Caki2 (cell line): ENCODE results near the gene TPD52L1. TPM values are rescaled to one million over a fixed set of nuclear protein-coding genes. Genes with fewer than 3 reads are reported as not detected.
"Not testable (repeated sequence)": the region's sequence is repeated elsewhere in the genome, so short reads cannot be mapped to it uniquely, and the experiment has no call there.

Source experiments
- DNase-seq: peaks from one replicate; pipeline ENCODE4 v3.0.0-alpha.2; 2015; ENCODE audit warnings: low read depth
- in situ Hi-C: cut with HindIII; loops from 2 replicates; pipeline ENCODE4 v1.10.0; 2016; ENCODE audit warnings: low sequenced_read_pairs, low pct_unique_long_range_greater_than_20kb, mixed read lengths
- total RNA-seq: library from RNA; depleted of rRNA; stranded (reverse); fragments of >200 nt; shearing (Covaris generic); gene quantifications from 2 replicates; pipeline ENCODE4 v1.2.3, GENCODE V29; 2014; ENCODE audit warnings: low replicate concordance

Gene TPD52L1
- total RNA-seq, 1 experiment from 2014 or later: 328 TPM

DNA sequence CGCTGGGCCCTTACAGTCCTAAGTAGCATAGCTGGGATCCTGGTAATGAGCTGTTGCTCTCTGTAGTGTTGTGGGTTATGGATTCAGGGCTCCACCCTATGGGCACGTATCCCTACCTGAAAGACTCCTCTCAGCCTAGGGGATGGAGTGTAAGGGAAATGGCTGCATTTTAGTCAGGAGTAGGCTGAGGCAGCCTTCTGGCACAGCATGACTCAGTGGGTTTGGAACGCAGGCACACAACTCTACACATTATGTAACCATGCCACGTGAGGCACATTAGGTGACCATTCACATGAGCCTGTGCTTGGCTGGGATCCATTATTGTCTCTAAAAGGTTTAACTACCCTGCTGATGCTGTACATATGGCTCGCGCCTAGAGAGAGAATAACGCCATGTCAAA is 120.4 kb downstream of the TPD52L1 start:
- in situ Hi-C loops: no loop called here
- DNase-seq: peak; percentile 91

GRCh38 chr6:125274935-125275334 is 121.4 kb downstream of the TPD52L1 start:
- in situ Hi-C loops: no loop called here
- DNase-seq: no peak

DNA sequence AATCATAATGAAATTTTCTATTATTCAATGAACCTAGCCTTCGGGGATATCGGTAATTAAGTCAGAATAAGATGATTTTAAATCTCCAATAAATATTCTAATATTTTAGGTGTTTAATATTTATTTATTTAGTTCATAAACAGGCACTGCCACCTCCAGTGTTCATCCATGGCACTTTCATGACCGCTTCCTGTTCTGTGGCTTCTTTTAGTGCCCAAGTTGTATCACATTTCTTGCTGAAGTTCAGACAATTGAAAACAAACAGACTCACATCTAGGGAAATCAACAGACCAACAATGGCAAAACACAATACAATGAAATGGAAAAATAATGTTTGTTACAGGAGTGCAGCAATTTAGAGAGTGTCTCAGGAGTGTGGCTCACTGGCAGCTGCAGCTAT is 122.2 kb downstream of the TPD52L1 start:
- no peak for DNase-seq
- in situ Hi-C loops: no loop called here

DNA sequence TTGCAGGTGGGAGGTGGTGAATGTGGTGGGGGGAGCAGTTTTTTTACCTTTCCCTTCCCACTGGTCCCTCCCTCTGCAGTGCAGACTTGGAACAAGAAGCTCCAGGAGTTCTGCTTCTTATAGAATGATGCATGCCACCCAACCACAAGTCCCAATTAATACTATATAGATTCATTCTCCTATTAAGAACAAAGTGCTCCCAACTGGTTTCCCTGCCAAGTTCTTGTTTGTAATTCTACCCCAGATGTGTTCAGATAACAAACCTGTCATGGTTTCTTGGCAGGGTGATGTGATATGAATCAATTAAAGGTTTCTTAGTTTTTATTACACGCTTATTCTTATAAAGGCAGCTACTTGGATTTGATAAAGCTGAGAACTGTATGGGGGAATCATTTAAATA is 124.3 kb downstream of the TPD52L1 start:
- in situ Hi-C loops: no loop called here
- no peak for DNase-seq

GRCh38 chr6:125279961-125280360 is 126.4 kb downstream of the TPD52L1 start:
- no peak for DNase-seq
- in situ Hi-C loops: no loop called here

DNA sequence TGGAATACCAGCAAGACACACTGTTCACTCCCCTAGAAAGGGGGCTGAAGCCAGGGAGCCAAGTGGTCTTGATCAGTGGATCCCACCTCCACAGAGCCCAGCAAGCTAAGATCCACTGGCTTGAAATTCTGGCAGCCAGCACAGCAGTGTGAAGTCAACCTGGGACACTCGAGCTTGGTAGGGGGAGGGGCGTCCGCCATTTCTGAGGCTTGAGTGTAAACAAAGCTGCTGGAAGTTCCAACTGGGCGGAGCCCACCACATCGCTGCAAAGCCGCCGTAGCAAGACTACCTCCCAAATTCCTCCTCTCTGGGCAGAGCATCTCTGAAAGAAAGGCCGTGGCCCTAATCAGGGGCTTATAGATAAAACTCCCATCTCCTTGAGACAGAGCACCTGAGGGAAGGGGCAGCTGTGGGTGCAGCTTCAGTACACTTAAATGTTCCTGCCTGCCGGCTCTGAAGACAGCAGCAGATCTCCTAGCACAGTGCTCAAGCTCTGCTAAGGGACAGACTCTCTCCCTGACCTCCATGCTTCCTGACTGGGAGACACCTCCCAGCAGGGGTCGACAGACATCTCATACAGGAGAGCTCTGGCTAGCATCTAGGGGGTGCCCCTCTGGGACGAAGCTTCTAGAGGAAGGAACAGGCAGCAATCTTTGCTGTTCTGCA is 126.9 kb downstream of the TPD52L1 start:
- in situ Hi-C loops, DNase-seq: not testable (repeated sequence)

DNA sequence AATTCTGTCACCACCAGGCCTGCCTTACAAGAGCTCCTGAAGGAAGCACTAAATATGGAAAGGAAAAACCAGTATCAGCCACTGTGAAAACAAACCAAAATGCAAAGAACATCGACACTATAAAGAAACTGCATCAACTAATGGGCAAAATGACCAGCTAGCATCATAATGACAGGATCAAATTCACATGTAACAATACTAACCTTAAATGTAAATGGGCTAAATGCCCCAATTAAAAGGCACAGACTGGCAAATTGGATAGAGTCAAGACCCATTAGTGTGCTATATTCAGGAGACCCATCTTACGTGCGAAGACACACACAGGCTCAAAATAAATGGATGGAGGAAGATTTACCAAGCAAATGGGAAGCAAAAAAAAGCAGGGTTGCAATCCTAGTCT is 128.9 kb downstream of the TPD52L1 start:
- DNase-seq, in situ Hi-C loops: not testable (repeated sequence)

- in situ Hi-C loops: no loop called here
- DNase-seq: no peak
Measured at GRCh38 chr6:125285353-125285752, 131.8 kb downstream of the TPD52L1 start.

DNA sequence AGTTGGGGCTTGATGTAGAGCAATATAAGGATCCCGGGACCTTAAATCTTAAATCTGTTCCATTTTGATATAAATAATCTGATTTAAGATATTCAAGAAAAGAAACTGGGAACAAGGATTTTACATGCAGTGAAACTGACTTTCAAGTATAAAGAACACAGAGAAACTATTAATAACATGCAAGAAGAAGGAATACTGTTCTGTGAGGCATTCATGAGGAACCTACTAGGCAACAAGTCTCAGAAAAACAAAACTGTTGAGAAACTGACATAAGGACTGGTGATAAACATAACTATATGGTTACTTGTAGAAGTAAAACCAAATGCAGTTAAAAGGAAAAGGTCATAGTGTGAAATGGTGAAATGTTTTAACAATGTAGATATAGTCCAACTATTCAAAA is 132.4 kb downstream of the TPD52L1 start:
- in situ Hi-C loops: no loop called here

GRCh38 chr6:125287718-125288117 is 134.1 kb downstream of the TPD52L1 start:
- no peak for DNase-seq
- in situ Hi-C loops: no loop called here

More for the DNA sequence above, 132.4 kb downstream of the TPD52L1 start:
- no peak for DNase-seq

- in situ Hi-C loops: no loop called here
- no peak for DNase-seq
Measured at GRCh38 chr6:125293587-125293986, 140.0 kb downstream of the TPD52L1 start.

DNA sequence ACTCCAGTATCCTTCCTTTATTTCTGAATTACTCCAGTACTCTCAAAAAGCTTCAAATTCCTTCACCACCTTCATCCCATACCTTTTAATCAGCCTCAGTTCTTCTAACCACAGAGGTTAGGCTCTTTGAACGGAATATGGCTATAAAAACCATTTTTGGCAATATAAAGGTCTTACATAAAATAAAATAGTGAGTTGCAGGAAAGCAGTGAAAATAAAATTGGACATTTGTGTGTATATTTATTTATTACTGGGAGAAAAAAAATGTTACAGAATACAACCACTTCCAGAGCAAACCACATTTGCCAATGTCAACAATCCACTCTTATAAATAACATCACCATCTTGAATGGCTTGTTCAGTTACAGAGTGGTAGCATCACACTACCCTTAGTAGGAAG is 140.5 kb downstream of the TPD52L1 start:
- in situ Hi-C loops: no loop called here
- no peak for DNase-seq

- no peak for DNase-seq
- in situ Hi-C loops: no loop called here
Measured at GRCh38 chr6:125294925-125295324, 141.4 kb downstream of the TPD52L1 start.

- in situ Hi-C loops: no loop called here
Measured at GRCh38 chr6:125296471-125296870, 142.9 kb downstream of the TPD52L1 start.

DNA sequence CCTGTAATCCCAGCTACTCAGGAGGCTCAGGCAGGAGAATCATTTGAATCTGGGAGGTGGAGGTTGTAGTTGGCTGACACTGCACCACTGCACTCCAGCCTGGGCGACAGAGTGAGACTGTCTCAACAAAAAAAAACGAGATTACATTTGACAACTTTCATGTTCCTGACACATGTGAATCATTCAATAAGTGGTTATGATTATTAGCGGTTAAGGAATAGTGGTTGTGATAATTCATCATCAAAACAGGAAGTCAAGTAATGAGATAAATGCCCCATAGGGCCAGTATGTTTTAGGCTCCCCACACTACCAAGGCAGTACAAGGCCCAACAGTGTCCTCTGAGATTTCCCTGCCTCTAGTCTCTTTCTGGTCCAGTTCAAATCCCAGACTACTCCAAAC is 145.7 kb downstream of the TPD52L1 start:
- in situ Hi-C loops: no loop called here
- no peak for DNase-seq

More at GRCh38 chr6:125296471-125296870, 142.9 kb downstream of the TPD52L1 start:
- no peak for DNase-seq

DNA sequence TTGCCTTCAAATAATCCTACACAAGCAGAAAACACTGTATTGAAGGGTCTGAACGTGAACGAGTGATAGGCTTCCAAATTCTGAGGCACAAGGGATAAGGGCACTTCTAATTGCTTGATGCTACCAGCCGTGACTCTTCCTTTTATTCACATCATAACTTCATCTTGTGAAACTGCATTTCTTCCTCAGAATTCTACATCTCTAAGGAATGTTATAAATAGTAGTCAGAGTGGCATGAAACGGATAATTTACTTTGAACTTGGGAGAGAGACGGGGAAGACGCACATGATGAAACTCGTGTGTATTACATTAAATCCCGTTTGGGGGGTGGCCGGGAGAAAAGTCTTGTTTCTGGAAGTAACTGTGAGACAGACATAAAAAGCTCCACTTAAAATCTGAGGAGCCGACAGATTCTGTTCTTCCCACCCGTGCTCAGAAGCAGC is 147.4 kb downstream of the TPD52L1 start:
- no peak for DNase-seq
- in situ Hi-C loops: no loop called here

DNA sequence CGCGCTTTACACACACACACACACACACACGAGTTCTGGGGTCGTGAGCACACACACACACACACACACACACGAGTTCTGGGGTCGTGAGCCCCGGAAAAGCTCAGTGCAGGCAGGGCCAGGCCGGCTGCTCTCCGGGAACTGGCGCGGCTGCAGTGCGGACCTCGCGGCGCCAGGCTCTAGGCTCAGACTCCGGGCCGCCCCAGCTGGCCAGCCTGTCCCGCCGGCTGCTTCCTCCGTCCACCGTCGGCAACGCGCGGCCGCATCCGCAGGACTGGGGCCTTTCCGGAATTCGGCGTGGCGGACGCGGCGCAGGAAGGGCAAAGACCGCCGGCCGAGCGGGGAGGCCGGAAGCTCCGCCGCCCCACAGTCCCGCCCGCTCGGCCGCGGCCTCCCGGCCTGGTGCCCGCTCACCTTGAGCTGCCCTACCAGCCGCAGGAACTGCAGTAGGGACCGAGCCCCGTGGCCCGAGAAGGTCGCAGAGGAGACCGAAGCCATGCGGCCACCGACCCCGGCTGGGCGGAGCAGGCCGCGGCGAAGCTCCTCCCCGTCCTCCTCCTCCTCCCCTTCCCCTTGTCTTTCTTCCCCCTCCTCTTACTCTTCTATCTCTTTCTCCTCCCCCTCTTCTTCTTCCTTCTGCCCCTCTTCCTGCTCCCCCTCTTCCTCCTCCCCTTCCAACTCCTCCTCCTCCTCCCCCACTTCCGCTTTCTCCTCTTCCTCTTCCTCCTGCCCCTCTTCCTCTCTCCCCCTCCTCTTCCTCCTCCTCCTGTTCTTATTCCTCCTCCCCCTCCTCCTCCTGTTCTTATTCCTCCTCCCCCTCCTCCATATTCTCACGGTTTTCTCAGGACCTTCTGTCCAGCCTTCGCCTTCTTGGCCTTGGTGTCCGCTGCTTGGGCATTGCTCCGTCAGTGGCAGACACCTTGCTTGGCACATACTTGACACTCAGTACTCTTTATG is 148.1 kb downstream of the TPD52L1 start, which contains the start of gene HDDC2:
HDDC2 (minus strand) TSS at position 533 of the 957 bp plus-strand sequence; CDS start at position 498, 35 bp downstream.
- in situ Hi-C loops: no loop called here
- peak; percentile 73 for DNase-seq

DNA sequence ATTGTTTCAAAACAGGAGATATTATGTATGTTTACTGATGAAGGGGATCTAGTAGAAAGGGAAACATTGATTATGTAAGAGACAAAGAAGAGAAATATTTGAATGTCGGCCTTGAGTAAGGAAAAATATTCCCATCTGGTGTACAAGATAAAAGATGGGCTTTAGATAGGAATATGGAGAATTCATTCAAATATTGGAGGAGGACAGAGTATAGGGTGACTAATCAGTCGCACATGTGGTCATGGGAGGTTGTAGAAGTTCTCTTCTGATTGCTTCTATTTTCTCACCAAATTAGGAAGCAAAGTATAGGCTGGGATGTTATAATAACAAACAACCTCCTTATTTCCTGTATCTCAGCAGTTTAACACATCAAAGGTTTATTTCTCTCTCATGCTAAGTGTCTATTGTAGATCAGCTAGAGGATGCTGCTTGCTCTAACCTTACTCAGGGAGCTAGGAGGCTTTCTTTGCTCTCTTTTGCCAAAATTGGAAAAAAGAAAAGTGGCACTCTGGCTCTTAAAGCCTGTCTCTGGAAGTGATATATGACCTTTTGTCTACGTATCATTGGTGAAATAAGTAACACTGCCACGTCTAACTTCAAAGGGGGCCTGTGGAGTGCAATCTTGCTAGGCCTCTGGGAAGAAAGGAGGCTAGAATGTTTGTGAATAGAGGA is 149.4 kb downstream of the TPD52L1 start:
- DNase-seq: no peak
- in situ Hi-C loops: no loop called here

GRCh38 chr6:125303512-125303854 is 149.9 kb downstream of the TPD52L1 start:
- in situ Hi-C loops: no loop called here
- DNase-seq: no peak
